Caco-2 (cell line): ENCODE data around the gene SIGLEC9. TPM values are rescaled to one million over a fixed set of nuclear protein-coding genes. Genes with fewer than 3 reads are reported as not detected.
A peak's percentile ranks its signal among the peaks of the same experiment; 100 is the strongest.

Source experiments
- BruUV-seq: library from RNA; stranded (reverse); fragments of 400-500 nt; replicated peaks from 2 replicates; lab custom pipeline; 2021; lab: Mats Ljungman, UMichigan
- CTCF ChIA-PET: fragments of 300-600 bp; sonication (Branson Sonifier 250); formaldehyde crosslinking; loops from one replicate; lab custom pipeline; 2022; ENCODE audit warnings: antibody characterized with exemption; lab: Charles Lee
- POLR2A ChIA-PET: fragments of 300-600 bp; sonication (Branson Sonifier 250); formaldehyde crosslinking; loops from one replicate; lab custom pipeline; 2022; ENCODE audit warnings: antibody characterized with exemption; lab: Charles Lee
- DNase-seq, 2 experiments: peaks; one replicate each; pipeline versions ENCODE4 v3.0.0 to v3.0.0-alpha.2; 2020 to 2022
- H3K27me3 ChIP-seq: replicated peaks from 2 replicates; pipeline ENCODE4 v1.6.0; 2011; ENCODE audit warnings: low read length; ENCODE audit not compliant: control insufficient read depth, insufficient read depth
- H3K36me3 ChIP-seq: 2 replicates; pipeline ENCODE4 v1.5.1; 2011; ENCODE audit warnings: low read length; ENCODE audit not compliant: control insufficient read depth, insufficient read depth
- H3K4me1 ChIP-seq: fragments of 250-450 bp; sonication (Bioruptor Pico); 2 replicates; pipeline ENCODE4 v1.5.1; 2020; ENCODE audit warnings: mild to moderate bottlenecking
- H3K4me3 ChIP-seq: 2 replicates; pipeline ENCODE4 v1.5.1; 2011; ENCODE audit warnings: low read depth, mild to moderate bottlenecking, control low read depth, low read length
- H3K9me3 ChIP-seq: fragments of 250-450 bp; sonication (Bioruptor Pico); 2 replicates; pipeline ENCODE4 v1.5.1; 2020; ENCODE audit warnings: mild to moderate bottlenecking, moderate library complexity
- H3K27ac Mint-ChIP-seq: one replicate; pipeline ENCODE4 v1.8.0; 2022; ENCODE audit warnings: mixed read lengths; ENCODE audit not compliant: unreplicated experiment
- H3K27me3 Mint-ChIP-seq: one replicate; pipeline ENCODE4 v1.8.0; 2022; ENCODE audit warnings: mixed read lengths; ENCODE audit not compliant: insufficient read depth, unreplicated experiment
- H3K36me3 Mint-ChIP-seq: one replicate; pipeline ENCODE4 v1.8.0; 2022; ENCODE audit warnings: mild to moderate bottlenecking, mixed read lengths; ENCODE audit not compliant: insufficient read depth, unreplicated experiment
- H3K4me1 Mint-ChIP-seq: one replicate; pipeline ENCODE4 v1.8.0; 2022; ENCODE audit warnings: low read depth, mixed read lengths; ENCODE audit not compliant: unreplicated experiment
- H3K4me3 Mint-ChIP-seq: one replicate; pipeline ENCODE4 v1.8.0; 2022; ENCODE audit warnings: mild to moderate bottlenecking, moderate library complexity, mixed read lengths; ENCODE audit not compliant: unreplicated experiment
- H3K9me3 Mint-ChIP-seq: one replicate; pipeline ENCODE4 v1.8.0; 2022; ENCODE audit warnings: mixed read lengths; ENCODE audit not compliant: unreplicated experiment
- intact Hi-C: fragments of 100-400 bp; cut with micrococcal nuclease; formaldehyde crosslinking; loops from one replicate; pipeline ENCODE4 v1.10.0; 2022; ENCODE audit not compliant: unreplicated experiment
- total RNA-seq: library from RNA; stranded (reverse); gene quantifications from 2 replicates; pipeline ENCODE4 v1.2.3, GENCODE V29; 2022
- TF ChIP-seq, protein P1 (sequence below), 2 experiments: fragments of 200-600 bp in 1 of 2; IDR thresholded peaks; 1 replicate in 1 of 2; 2 replicates in 1 of 2; pipeline versions ENCODE4 v1.5.1 to v1.8.0; 2011 to 2022; ENCODE audit warnings: antibody characterized with exemption in 1 of 2, control low read depth in 1 of 2, inconsistent platforms in 1 of 2, low read depth in 1 of 2, low read length in 1 of 2, mild to moderate bottlenecking in 1 of 2, moderate library complexity in 1 of 2; ENCODE audit not compliant: insufficient read depth in 1 of 2, severe bottlenecking in 1 of 2, unreplicated experiment in 1 of 2

Gene SIGLEC9
- total RNA-seq, 1 experiment from 2014 or later = not detected

DNA sequence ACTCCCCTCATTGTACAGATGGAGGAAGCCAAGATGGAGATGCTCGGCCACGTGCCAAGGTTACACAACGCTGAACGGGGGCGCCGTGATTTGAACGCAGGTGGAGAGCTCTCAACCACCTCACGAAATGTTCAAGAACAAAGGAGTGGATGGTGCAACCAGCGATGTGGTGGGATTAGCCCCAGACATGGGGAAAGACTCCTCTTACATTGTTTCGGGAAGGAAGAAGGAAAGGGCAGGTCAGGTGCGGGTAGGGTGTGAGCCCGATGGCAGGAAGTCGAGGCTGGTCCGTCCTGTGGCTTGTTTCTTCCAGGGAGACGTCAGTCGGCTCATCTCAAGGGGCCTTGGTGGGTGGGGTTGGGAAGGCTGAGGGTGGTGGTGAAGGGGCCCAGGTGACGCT, 34.9 kb upstream of the SIGLEC9 start:
- POLR2A ChIA-PET = no interaction called here
- H3K36me3 ChIP-seq = no peaks in the 10 kb centered on the region
- CTCF ChIA-PET = no interaction called here
- H3K27me3 ChIP-seq = no peaks in the 10 kb centered on the region
- no TSS peak for BruUV-seq
- H3K27ac Mint-ChIP-seq = no peak overlapping the region
- DNase-seq = peak in 1 of 2 experiments; percentile 17
- peaks cover 4% of the 10 kb centered on the region for H3K36me3 Mint-ChIP-seq
- H3K4me3 Mint-ChIP-seq = no peak overlapping the region
- no peaks in the 10 kb centered on the region for H3K4me1 ChIP-seq
- intact Hi-C loops = no loop called here
- no peaks in the 10 kb centered on the region for H3K9me3 Mint-ChIP-seq
- peaks cover 14% of the 10 kb centered on the region for H3K4me1 Mint-ChIP-seq
- no peak overlapping the region for H3K4me3 ChIP-seq
- TF ChIP-seq, protein P1, sequence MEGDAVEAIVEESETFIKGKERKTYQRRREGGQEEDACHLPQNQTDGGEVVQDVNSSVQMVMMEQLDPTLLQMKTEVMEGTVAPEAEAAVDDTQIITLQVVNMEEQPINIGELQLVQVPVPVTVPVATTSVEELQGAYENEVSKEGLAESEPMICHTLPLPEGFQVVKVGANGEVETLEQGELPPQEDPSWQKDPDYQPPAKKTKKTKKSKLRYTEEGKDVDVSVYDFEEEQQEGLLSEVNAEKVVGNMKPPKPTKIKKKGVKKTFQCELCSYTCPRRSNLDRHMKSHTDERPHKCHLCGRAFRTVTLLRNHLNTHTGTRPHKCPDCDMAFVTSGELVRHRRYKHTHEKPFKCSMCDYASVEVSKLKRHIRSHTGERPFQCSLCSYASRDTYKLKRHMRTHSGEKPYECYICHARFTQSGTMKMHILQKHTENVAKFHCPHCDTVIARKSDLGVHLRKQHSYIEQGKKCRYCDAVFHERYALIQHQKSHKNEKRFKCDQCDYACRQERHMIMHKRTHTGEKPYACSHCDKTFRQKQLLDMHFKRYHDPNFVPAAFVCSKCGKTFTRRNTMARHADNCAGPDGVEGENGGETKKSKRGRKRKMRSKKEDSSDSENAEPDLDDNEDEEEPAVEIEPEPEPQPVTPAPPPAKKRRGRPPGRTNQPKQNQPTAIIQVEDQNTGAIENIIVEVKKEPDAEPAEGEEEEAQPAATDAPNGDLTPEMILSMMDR (IDR thresholded peaks at IDR 0.05; ENCODE audit: insufficient read depth in 1 of 2, low read depth in 1 of 2, low read length in 1 of 2, severe bottlenecking in 1 of 2, unreplicated experiment in 1 of 2) = no peak
- no peaks in the 10 kb centered on the region for H3K9me3 ChIP-seq
- H3K27me3 Mint-ChIP-seq = no peaks in the 10 kb centered on the region

DNA sequence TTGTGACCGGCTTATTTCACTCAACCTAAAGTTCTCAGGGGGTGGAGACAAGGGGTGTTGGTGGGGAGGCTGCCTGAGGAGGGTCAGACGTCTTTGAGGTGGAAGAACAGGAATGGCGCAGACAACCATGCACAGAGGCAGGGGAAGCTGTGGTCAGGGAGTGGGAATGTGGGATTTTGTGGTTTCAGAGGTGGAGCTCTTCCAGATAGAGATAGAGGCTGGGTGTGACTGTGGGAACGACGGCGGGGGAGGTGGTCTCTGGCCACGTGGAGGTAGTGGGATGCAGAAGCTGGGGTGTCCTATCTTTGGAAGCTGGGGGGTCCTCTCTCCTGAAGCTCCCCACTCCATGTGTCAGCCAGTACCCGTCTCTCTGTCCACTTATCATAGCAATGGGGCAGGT, 34.2 kb upstream of the SIGLEC9 start:
- H3K4me1 ChIP-seq = no peaks in the 10 kb centered on the region
- BruUV-seq = no TSS peak
- H3K4me3 ChIP-seq = no peak overlapping the region
- no peaks in the 10 kb centered on the region for H3K27me3 ChIP-seq
- Mint-ChIP-seq H3K27ac (no peak overlapping the region), H3K9me3 (no peaks in the 10 kb centered on the region), H3K36me3 (peaks cover 4% of the 10 kb centered on the region), H3K4me1 (peaks cover 14% of the 10 kb centered on the region), H3K4me3 (no peak overlapping the region), H3K27me3 (no peaks in the 10 kb centered on the region)
- TF ChIP-seq, protein P1 (IDR thresholded peaks at IDR 0.05; ENCODE audit: insufficient read depth in 1 of 2, low read depth in 1 of 2, low read length in 1 of 2, severe bottlenecking in 1 of 2, unreplicated experiment in 1 of 2) = no peak
- DNase-seq = no peak
- POLR2A ChIA-PET = no interaction called here
- no peaks in the 10 kb centered on the region for H3K9me3 ChIP-seq
- intact Hi-C loops = no loop called here
- no peaks in the 10 kb centered on the region; the same call in 1 of the 2 replicates for H3K36me3 ChIP-seq
- CTCF ChIA-PET = no interaction called here

GRCh38 chr19:51091126-51091525, 33.6 kb upstream of the SIGLEC9 start:
- Mint-ChIP-seq H3K4me3 (no peak overlapping the region), H3K27ac (no peak overlapping the region), H3K9me3 (no peaks in the 10 kb centered on the region), H3K4me1 (peaks cover 14% of the 10 kb centered on the region), H3K27me3 (no peaks in the 10 kb centered on the region), H3K36me3 (peaks cover 4% of the 10 kb centered on the region)
- Histone ChIP-seq H3K4me3 (no peak overlapping the region), H3K36me3 (no peaks in the 10 kb centered on the region; the same call in 1 of the 2 replicates), H3K9me3 (no peaks in the 10 kb centered on the region), H3K27me3 (no peaks in the 10 kb centered on the region), H3K4me1 (no peaks in the 10 kb centered on the region)
- intact Hi-C loops = no loop called here
- CTCF ChIA-PET = no interaction called here
- no TSS peak for BruUV-seq
- DNase-seq = no peak
- POLR2A ChIA-PET = no interaction called here
- TF ChIP-seq, protein P1 (IDR thresholded peaks at IDR 0.05; ENCODE audit: insufficient read depth in 1 of 2, low read depth in 1 of 2, low read length in 1 of 2, severe bottlenecking in 1 of 2, unreplicated experiment in 1 of 2) = no peak
